NCI-H146 treated with DMSO at 0.1 percent for 48 hours (cell line): Measurements from ENCODE around the gene GRM1.
"Not testable (repeated sequence)": the region's sequence is repeated elsewhere in the genome, so short reads cannot be mapped to it uniquely, and the experiment has no call there.

Experiments
- DNase-seq: peaks from one replicate; lab custom pipeline; 2025; ENCODE audit not compliant: unreplicated experiment; lab: John Stamatoyannopoulos, UW

GRM1 gene

GRCh38 chr6:146191166-146191565, 162.3 kb downstream of the GRM1 start:
- DNase-seq = no peak

GRCh38 chr6:146191612-146192011, 162.8 kb downstream of the GRM1 start:
- DNase-seq = no peak

DNA sequence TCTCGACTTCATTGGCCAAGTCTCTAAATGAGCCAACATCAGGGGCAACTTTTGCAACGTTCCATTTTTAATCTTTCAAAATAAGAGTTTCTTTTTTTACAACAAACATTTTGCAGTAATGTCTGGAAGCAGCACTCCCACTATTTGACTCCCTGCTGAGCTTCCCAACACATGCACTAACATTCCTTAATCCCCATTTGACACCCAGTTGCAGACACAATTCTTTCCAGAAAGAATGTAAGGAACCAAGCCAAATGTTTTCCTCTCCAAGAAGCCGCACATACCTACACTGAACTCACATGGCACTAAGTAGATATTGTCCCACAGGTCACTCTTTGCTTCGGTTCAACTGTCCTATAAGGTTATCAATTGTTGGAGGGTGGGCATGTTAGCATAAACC, 165.6 kb downstream of the GRM1 start:
- no peak for DNase-seq

DNA sequence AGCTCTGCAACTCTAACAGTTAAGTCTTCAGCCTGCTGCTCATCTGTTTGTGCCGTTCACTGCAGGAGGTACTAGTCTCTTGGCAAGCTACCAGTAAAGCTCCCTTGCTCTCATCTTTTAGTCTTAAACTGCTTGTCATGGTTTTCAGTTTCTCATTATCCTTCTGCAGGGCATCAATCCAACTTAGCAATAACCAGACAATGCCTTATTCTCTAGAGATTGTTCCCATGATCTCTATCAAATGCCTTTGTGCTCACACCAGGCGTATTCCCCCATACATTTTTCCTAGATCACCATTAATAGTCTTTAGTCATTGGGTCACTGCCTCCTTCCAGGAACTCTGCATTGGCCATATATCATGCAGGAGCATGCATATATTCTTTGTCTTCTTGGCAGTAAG, 171.3 kb downstream of the GRM1 start:
- no peak for DNase-seq

- no peak for DNase-seq
Measured at GRCh38 chr6:146202570-146202969, 173.7 kb downstream of the GRM1 start.

- no peak for DNase-seq
Measured at GRCh38 chr6:146209942-146210341, 181.1 kb downstream of the GRM1 start.

DNA sequence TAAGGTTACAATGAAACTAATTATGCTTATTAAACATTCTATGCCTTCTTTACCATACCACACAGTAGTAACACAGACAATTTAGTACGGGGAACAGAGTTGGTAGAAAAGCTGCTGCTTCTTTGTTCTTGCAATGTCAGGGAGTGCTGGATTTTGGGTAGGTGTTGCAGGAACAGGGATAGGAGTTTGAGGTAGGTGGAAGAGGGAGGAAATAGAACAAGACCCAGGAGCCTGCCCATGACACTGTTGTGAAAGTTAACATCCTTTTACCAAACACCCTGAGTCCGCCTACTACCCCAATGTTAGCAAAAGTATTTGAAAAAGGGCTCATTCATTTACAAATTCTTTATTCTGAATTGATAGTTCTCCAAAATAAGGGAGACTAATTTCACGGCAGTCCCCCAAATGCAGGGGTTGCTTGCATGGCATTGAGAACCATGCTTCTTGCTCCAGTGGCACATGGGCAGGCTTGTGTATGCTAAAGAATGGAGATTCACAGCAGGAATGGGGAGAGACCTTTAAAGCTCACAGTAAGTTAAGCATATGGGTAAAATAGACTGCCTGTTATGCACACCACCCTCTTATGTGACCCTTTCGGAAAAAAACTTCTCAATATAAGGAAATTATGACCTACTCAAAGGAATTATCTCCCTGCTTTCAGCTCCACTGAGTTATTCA, 181.7 kb downstream of the GRM1 start:
- no peak for DNase-seq

DNA sequence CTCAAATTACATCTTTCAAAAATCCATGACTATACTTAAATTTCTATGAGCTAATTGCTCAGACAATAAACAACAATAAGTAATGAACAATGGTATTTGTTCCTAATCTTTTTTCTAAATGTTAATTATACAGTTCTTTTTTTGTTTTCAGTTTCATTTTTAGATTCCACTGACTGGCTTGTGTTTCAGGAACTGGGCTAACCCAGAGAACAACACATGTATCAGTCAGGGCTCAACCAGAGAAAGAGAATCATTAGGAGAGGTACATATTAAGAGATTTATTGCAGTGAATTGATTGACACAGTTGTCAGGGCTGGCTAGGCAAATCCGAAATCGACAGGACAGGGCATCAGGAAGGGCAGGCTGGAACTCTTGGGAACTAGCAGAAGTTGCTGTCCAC, 182.8 kb downstream of the GRM1 start:
- no peak for DNase-seq

- DNase-seq = no peak
Measured at GRCh38 chr6:146212781-146213180, 183.9 kb downstream of the GRM1 start.

GRCh38 chr6:146219101-146219500, 190.2 kb downstream of the GRM1 start:
- DNase-seq = no peak

DNA sequence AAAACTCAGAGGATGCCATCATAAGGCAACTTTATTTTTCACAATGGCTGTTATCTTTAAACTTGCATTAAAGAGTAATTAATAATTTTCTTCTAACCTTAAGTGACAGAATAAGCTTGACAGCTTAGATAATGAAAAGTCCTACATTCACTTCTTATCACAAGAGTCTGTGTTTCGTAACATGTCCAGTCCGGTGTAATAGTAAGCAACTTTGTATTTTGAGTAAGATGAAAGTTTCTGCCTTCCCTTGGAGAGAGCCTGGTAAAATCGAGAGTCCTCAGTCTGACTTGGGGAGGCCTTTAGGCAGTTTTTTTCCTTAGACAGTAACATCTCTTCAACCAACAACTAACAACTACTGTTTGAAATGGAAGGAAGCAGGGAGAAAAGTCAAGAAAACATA, 195.6 kb downstream of the GRM1 start:
- DNase-seq = no peak

DNA sequence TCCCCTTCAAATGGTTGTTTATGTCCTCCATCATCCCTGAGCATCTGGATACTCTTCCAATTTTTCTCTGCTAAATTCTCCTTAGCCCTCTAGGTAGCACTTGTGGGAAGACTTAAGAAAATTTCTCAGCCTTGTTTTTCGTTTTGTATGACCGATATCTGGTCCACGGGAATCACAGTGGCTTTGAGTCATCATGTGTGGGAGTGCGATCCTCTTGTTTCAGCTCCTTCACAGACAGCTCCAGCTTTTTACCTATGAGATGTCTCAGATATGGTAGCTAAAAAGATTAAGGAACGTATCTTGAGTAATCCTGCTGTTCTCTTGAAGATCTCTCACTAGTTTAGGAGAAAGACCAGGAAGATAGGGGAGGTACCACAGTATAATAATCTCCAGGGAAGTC, 196.1 kb downstream of the GRM1 start:
- no peak for DNase-seq

DNA sequence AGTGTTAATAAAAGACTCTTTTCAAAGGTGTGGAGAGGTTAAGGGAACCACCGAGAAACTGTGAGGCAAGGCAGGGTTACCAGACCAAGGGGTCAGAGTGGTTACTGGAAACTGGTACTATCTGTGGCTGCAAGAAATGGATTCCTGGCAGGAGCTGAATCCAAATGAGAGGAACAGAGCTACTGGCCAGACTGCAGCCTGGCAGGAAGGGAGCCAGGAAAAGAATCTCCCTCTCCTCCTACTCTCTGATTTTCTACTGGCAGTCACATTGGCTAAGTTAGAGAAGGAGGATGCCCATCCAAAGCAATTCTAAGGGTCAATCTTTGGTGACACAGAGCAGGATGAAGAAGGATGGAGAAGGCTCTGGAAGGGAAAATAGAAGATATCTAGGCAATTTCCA, 211.5 kb downstream of the GRM1 start:
- no peak for DNase-seq

DNA sequence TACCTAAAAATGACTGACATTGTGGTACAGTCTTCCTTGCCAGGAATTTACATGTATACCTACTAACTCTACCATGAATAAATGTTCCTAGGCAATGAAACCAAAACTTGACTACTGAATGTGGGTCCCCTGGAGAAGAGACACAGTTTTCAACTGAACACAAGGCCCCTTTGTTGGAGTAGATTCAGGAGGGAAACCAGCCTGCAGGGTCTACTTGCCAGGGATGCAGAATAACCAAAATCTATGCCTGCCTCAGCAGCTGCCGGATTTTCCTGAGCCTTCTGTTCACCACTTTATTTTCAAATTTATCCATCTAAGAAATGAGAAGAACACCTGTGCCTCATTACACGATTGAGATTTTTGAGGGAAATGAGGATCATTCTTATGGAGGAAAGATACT, 211.9 kb downstream of the GRM1 start:
- DNase-seq = no peak

DNA sequence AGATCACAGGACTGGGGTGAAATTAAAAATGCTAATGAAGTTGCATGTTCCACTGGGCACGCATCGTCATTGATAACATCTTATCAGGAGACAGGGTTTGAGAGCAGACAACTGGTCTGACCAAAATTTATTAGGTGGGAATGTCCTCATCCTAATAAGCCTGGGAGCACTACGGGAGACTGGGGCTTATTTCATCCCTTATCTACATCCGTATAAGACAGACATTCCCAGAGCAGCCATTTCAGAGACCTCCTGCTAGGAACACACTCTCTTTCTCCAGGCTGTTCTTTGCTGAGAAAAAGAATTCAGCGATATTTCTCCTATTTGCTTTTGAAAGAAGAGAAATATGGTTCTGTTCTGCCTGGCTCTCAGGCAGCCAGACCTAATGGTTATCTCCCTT, 214.8 kb downstream of the GRM1 start:
- DNase-seq = not testable (repeated sequence)

GRCh38 chr6:146244630-146245143, 215.8 kb downstream of the GRM1 start:
- no peak for DNase-seq

DNA sequence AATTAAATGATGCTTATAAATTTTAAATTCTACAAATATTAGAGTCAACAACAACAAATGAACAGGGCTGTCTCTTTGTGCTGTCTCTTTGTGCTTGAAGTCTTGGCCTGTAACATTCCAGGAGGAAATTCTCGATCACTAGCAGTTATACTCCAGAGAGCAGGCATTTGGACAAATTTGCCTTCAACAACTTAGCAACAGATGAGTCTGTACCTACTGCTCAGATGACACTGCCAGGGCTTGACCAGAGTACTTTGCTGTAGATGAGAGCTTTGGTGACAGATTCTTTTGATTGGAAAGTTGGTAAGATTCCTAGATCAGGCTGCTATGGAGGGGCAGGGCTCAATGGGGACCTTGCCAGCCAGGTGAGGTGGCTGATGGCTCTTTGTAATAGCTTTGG, 217.2 kb downstream of the GRM1 start:
- DNase-seq = no peak

- no peak for DNase-seq
Measured at GRCh38 chr6:146253691-146254090, 224.8 kb downstream of the GRM1 start.

- DNase-seq = no peak
Measured at GRCh38 chr6:146258206-146258605, 229.3 kb downstream of the GRM1 start.

DNA sequence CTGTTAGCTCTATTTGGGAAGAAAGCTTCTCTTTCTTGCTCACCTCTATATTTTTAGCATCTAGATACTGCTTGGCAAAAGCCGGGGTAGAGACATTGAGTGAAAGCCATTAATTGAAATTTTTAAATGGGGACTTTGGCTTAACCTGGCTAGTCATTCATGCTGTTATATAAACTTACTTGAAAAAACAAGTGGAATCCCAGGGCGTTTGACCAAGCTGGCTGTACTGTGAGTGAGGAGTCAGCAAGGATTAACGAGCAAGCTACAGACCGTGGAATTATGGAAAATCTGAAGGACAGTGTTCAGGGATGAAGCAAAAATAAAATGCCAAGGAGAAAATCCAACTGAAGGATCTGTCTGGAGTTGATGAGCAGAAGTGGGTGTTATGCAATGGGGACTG, 232.0 kb downstream of the GRM1 start:
- DNase-seq = no peak

GRCh38 chr6:146265056-146265455, 236.2 kb downstream of the GRM1 start:
- no peak for DNase-seq

- no peak for DNase-seq
Measured at GRCh38 chr6:146267447-146267846, 238.6 kb downstream of the GRM1 start.

- no peak for DNase-seq
Measured at GRCh38 chr6:146267946-146268345, 239.1 kb downstream of the GRM1 start.
